Activated CD4-positive, alpha-beta memory T cell treated with anti-CD3 and anti-CD28 coated beads for 36 hours (primary cell): Measurements from ENCODE around the gene IL10RB. TPM values are rescaled to one million over a fixed set of nuclear protein-coding genes. Genes with fewer than 3 reads are reported as not detected.

ENCODE experiments used
- CTCF ChIA-PET: fragments of 350-600 bp; sonication (Branson Sonifier 250); formaldehyde crosslinking; loops from one replicate; lab custom pipeline; 2021; ENCODE audit warnings: antibody characterized with exemption, inconsistent platforms; lab: Charles Lee
- POLR2A ChIA-PET: fragments of 350-600 bp; sonication (Branson Sonifier 250); formaldehyde crosslinking; loops from one replicate; lab custom pipeline; 2021; ENCODE audit warnings: antibody characterized with exemption; lab: Charles Lee
- DNase-seq: peaks from one replicate; pipeline ENCODE4 v3.0.0-alpha.2; 2020
- H3K27ac Mint-ChIP-seq: one replicate; pipeline ENCODE4 v1.8.0; 2021; ENCODE audit warnings: mixed read lengths
- H3K27me3 Mint-ChIP-seq: one replicate; pipeline ENCODE4 v1.8.0; 2021; ENCODE audit warnings: mixed read lengths
- H3K36me3 Mint-ChIP-seq: one replicate; pipeline ENCODE4 v1.8.0; 2021; ENCODE audit warnings: mixed read lengths
- H3K4me1 Mint-ChIP-seq: one replicate; pipeline ENCODE4 v1.8.0; 2021; ENCODE audit warnings: low read depth, mixed read lengths
- H3K4me3 Mint-ChIP-seq: one replicate; pipeline ENCODE4 v1.8.0; 2021; ENCODE audit warnings: mild to moderate bottlenecking, mixed read lengths
- H3K9me3 Mint-ChIP-seq: one replicate; pipeline ENCODE4 v1.8.0; 2021; ENCODE audit warnings: mixed read lengths
- intact Hi-C: fragments of 100-400 bp; cut with micrococcal nuclease; formaldehyde crosslinking; loops from one replicate; pipeline ENCODE4 v1.15.1; 2023
- total RNA-seq, 2 experiments: library from RNA; stranded (reverse); gene quantifications; one replicate each; pipeline ENCODE4 v1.2.3, GENCODE V29; 2021

IL10RB gene
- total RNA-seq, 2 experiments from 2014 or later: 31.3 to 32.5 TPM

GRCh38 chr21:33267250-33267649, 1.1 kb downstream of the IL10RB start:
- peaks cover 57% of the 10 kb centered on the region for H3K4me1 Mint-ChIP-seq
- H3K4me3 Mint-ChIP-seq: peak overlapping the region; percentile 99
- H3K27ac Mint-ChIP-seq: peak overlapping the region; percentile 97
- peaks cover 43% of the 10 kb centered on the region for H3K36me3 Mint-ChIP-seq
- ChIA-PET CTCF (interaction anchor here (0.6 to 1.3 kb wide), 6 partner anchors 12 to 435 kb away, joined by 3 to 4 read pairs (median 3); no protein-coding TSS in a partner anchor), POLR2A (interaction anchor here (2.5 kb wide), 1 partner anchor 58 kb away, joined by 9 read pairs; the partner anchor contains the start of gene IFNAR1)
- H3K27me3 Mint-ChIP-seq: no peaks in the 10 kb centered on the region
- DNase-seq: no peak
- H3K9me3 Mint-ChIP-seq: no peaks in the 10 kb centered on the region
- intact Hi-C loops: loop anchor here (2.0 to 5.0 kb wide), 3 partner anchors 62 to 275 kb away; partner anchors contain the start of genes GART and SON

GRCh38 chr21:33268393-33268736, 2.2 kb downstream of the IL10RB start:
- CTCF ChIA-PET: interaction anchor here (0.7 to 1.3 kb wide), 7 partner anchors 11 to 436 kb away, joined by 3 to 5 read pairs (median 3); no protein-coding TSS in a partner anchor
- Mint-ChIP-seq H3K9me3 (no peaks in the 10 kb centered on the region), H3K4me1 (peaks cover 61% of the 10 kb centered on the region), H3K36me3 (peaks cover 43% of the 10 kb centered on the region), H3K4me3 (peak overlapping the region; percentile 99), H3K27ac (peak overlapping the region; percentile 79), H3K27me3 (no peaks in the 10 kb centered on the region)
- POLR2A ChIA-PET: interaction anchor here (0.7 to 1.2 kb wide), 2 partner anchors 13 to 21 kb away, joined by 3 to 6 read pairs; no protein-coding TSS in a partner anchor
- DNase-seq: no peak
- intact Hi-C loops: loop anchor here (1.0 to 5.0 kb wide), 5 partner anchors 30 to 274 kb away; partner anchors contain the start of genes GART, IFNAR1 and SON

- Mint-ChIP-seq H3K36me3 (peaks cover 48% of the 10 kb centered on the region), H3K27me3 (no peaks in the 10 kb centered on the region), H3K4me3 (peak overlapping the region; percentile 99), H3K4me1 (peaks cover 65% of the 10 kb centered on the region), H3K9me3 (no peaks in the 10 kb centered on the region), H3K27ac (peak overlapping the region; percentile 79)
- ChIA-PET CTCF (interaction anchor here (0.6 to 1.3 kb wide), 6 partner anchors 10 to 177 kb away, joined by 3 to 5 read pairs (median 3); no protein-coding TSS in a partner anchor), POLR2A (interaction anchor here (0.6 to 1.2 kb wide), 4 partner anchors 13 to 41 kb away, joined by 3 to 6 read pairs (median 3); no protein-coding TSS in a partner anchor)
- DNase-seq: peak; percentile 66
- intact Hi-C loops: loop anchor here (1.0 to 5.0 kb wide), 5 partner anchors 30 to 273 kb away; partner anchors contain the start of genes GART, IFNAR1 and SON
Observed at GRCh38 chr21:33268737-33269441, 2.7 kb downstream of the IL10RB start.

- intact Hi-C loops: no loop called here
- H3K4me1 Mint-ChIP-seq: peaks cover 53% of the 10 kb centered on the region
- H3K9me3 Mint-ChIP-seq: no peaks in the 10 kb centered on the region
- H3K27me3 Mint-ChIP-seq: no peaks in the 10 kb centered on the region
- H3K27ac Mint-ChIP-seq: no peak overlapping the region
- H3K36me3 Mint-ChIP-seq: peaks cover 51% of the 10 kb centered on the region
- DNase-seq: no peak
- no peak overlapping the region for H3K4me3 Mint-ChIP-seq
- ChIA-PET CTCF (no interaction called here), POLR2A (no interaction called here)
Observed at GRCh38 chr21:33270986-33271385, 4.8 kb downstream of the IL10RB start.

GRCh38 chr21:33273044-33273443, 6.9 kb downstream of the IL10RB start:
- H3K4me1 Mint-ChIP-seq: peaks cover 40% of the 10 kb centered on the region
- H3K27ac Mint-ChIP-seq: no peak overlapping the region
- no peaks in the 10 kb centered on the region for H3K9me3 Mint-ChIP-seq
- H3K27me3 Mint-ChIP-seq: no peaks in the 10 kb centered on the region
- CTCF ChIA-PET: no interaction called here
- POLR2A ChIA-PET: interaction anchor here (1.4 kb wide), 1 partner anchor 17 kb away, joined by 3 read pairs; no protein-coding TSS in a partner anchor
- intact Hi-C loops: no loop called here
- peaks cover 52% of the 10 kb centered on the region for H3K36me3 Mint-ChIP-seq
- no peak overlapping the region for H3K4me3 Mint-ChIP-seq
- no peak for DNase-seq

GRCh38 chr21:33278721-33279120, 12.6 kb downstream of the IL10RB start:
- H3K9me3 Mint-ChIP-seq: peaks cover 3% of the 10 kb centered on the region
- no peak overlapping the region for H3K27ac Mint-ChIP-seq
- ChIA-PET CTCF (interaction anchor here (0.7 to 1.5 kb wide), 2 partner anchors 81 to 338 kb away, joined by 4 to 5 read pairs; no protein-coding TSS in a partner anchor), POLR2A (no interaction called here)
- no peak for DNase-seq
- H3K36me3 Mint-ChIP-seq: peaks cover 49% of the 10 kb centered on the region
- H3K4me3 Mint-ChIP-seq: no peak overlapping the region
- H3K4me1 Mint-ChIP-seq: peaks cover 2% of the 10 kb centered on the region
- intact Hi-C loops: no loop called here
- no peaks in the 10 kb centered on the region for H3K27me3 Mint-ChIP-seq

GRCh38 chr21:33279330-33279820, 13.2 kb downstream of the IL10RB start:
- ChIA-PET CTCF (interaction anchor here (0.5 to 1.5 kb wide), 2 partner anchors 11 to 82 kb away, joined by 3 to 5 read pairs; no protein-coding TSS in a partner anchor), POLR2A (no interaction called here)
- no peak overlapping the region for H3K27ac Mint-ChIP-seq

GRCh38 chr21:33281096-33281652, 15.0 kb downstream of the IL10RB start:
- Mint-ChIP-seq H3K9me3 (peaks cover 3% of the 10 kb centered on the region), H3K4me3 (no peak overlapping the region), H3K36me3 (peaks cover 57% of the 10 kb centered on the region), H3K27me3 (no peaks in the 10 kb centered on the region), H3K4me1 (no peaks in the 10 kb centered on the region), H3K27ac (no peak overlapping the region)
- no peak for DNase-seq
- ChIA-PET POLR2A (no interaction called here), CTCF (no interaction called here)
- intact Hi-C loops: no loop called here

More at GRCh38 chr21:33279330-33279820, 13.2 kb downstream of the IL10RB start:
- Mint-ChIP-seq H3K9me3 (peaks cover 3% of the 10 kb centered on the region), H3K4me3 (no peak overlapping the region), H3K4me1 (no peaks in the 10 kb centered on the region), H3K27me3 (no peaks in the 10 kb centered on the region), H3K36me3 (peaks cover 52% of the 10 kb centered on the region)
- no peak for DNase-seq
- intact Hi-C loops: no loop called here

GRCh38 chr21:33283203-33283602, 17.0 kb downstream of the IL10RB start:
- Mint-ChIP-seq H3K27ac (no peak overlapping the region), H3K36me3 (peaks cover 50% of the 10 kb centered on the region), H3K9me3 (peaks cover 3% of the 10 kb centered on the region), H3K27me3 (no peaks in the 10 kb centered on the region), H3K4me1 (no peaks in the 10 kb centered on the region), H3K4me3 (no peak overlapping the region)
- intact Hi-C loops: no loop called here
- ChIA-PET CTCF (interaction anchor here (1.0 to 1.2 kb wide), 2 partner anchors 79 to 86 kb away, joined by 3 to 4 read pairs; no protein-coding TSS in a partner anchor), POLR2A (interaction anchor here (1.0 kb wide), 1 partner anchor 48 kb away, joined by 3 read pairs; no protein-coding TSS in a partner anchor)
- no peak for DNase-seq

- no peak for DNase-seq
- no peak overlapping the region for H3K4me3 Mint-ChIP-seq
- POLR2A ChIA-PET: no interaction called here
- intact Hi-C loops: no loop called here
- CTCF ChIA-PET: interaction anchor here (1.3 kb wide), 1 partner anchor 74 kb away, joined by 3 read pairs; no protein-coding TSS in a partner anchor
- H3K9me3 Mint-ChIP-seq: no peaks in the 10 kb centered on the region
- H3K27ac Mint-ChIP-seq: no peak overlapping the region
- peaks cover 33% of the 10 kb centered on the region for H3K36me3 Mint-ChIP-seq
- H3K27me3 Mint-ChIP-seq: no peaks in the 10 kb centered on the region
- no peaks in the 10 kb centered on the region for H3K4me1 Mint-ChIP-seq
Observed at GRCh38 chr21:33286076-33286475, 19.9 kb downstream of the IL10RB start.

- Mint-ChIP-seq H3K4me1 (no peaks in the 10 kb centered on the region), H3K27ac (no peak overlapping the region), H3K9me3 (no peaks in the 10 kb centered on the region), H3K4me3 (no peak overlapping the region), H3K27me3 (no peaks in the 10 kb centered on the region), H3K36me3 (peaks cover 34% of the 10 kb centered on the region)
- ChIA-PET POLR2A (no interaction called here), CTCF (interaction anchor here (1.0 to 1.3 kb wide), 2 partner anchors 74 to 90 kb away, joined by 3 read pairs; no protein-coding TSS in a partner anchor)
- intact Hi-C loops: no loop called here
- DNase-seq: no peak
Observed at GRCh38 chr21:33286600-33287456, 20.7 kb downstream of the IL10RB start.
